ENCODE data around the gene COCH. TPM values are rescaled to one million over a fixed set of nuclear protein-coding genes. Genes with fewer than 3 reads are reported as not detected.
"Not testable (repeated sequence)": the region's sequence is repeated elsewhere in the genome, so short reads cannot be mapped to it uniquely, and the experiment has no call there.

The COCH gene
- total RNA-seq, 1 donor from 2014 or later = 16.9 TPM

GRCh38 chr14:30928462-30928861, 54.1 kb downstream of the COCH start:
- peaks cover 5% of the 10 kb centered on the region for H3K4me1 Mint-ChIP-seq
- no peak overlapping the region for H3K4me3 Mint-ChIP-seq
- no peak overlapping the region for H3K27ac Mint-ChIP-seq (ENCODE audit: unreplicated experiment)
- no peak for TF ChIP-seq CTCF (conservative IDR thresholded peaks at IDR 0.05)
- no peaks in the 10 kb centered on the region for H3K27me3 Mint-ChIP-seq (ENCODE audit: low read depth)
- no peak for DNase-seq (ENCODE audit: low read depth, low spot score)
- H3K9me3 Mint-ChIP-seq = no peaks in the 10 kb centered on the region
- H3K36me3 Mint-ChIP-seq (ENCODE audit: low read depth) = no peaks in the 10 kb centered on the region

GRCh38 chr14:30933937-30934336, 59.6 kb downstream of the COCH start:
- H3K4me3 Mint-ChIP-seq; H3K27ac Mint-ChIP-seq (ENCODE audit: unreplicated experiment); H3K9me3 Mint-ChIP-seq; H3K4me1 Mint-ChIP-seq; H3K36me3 Mint-ChIP-seq (ENCODE audit: low read depth); H3K27me3 Mint-ChIP-seq (ENCODE audit: low read depth); DNase-seq (ENCODE audit: low read depth, low spot score): not testable (repeated sequence)

- peaks cover 9% of the 10 kb centered on the region for H3K36me3 Mint-ChIP-seq (ENCODE audit: low read depth)
- H3K4me3 Mint-ChIP-seq = no peak overlapping the region
- H3K27ac Mint-ChIP-seq (ENCODE audit: unreplicated experiment) = no peak overlapping the region
- DNase-seq (ENCODE audit: low read depth, low spot score) = no peak
- H3K9me3 Mint-ChIP-seq = no peaks in the 10 kb centered on the region
- H3K4me1 Mint-ChIP-seq = no peaks in the 10 kb centered on the region
- no peak for TF ChIP-seq CTCF (conservative IDR thresholded peaks at IDR 0.05)
- no peaks in the 10 kb centered on the region for H3K27me3 Mint-ChIP-seq (ENCODE audit: low read depth)
Measured at GRCh38 chr14:30935445-30935844, 61.1 kb downstream of the COCH start.

- TF ChIP-seq CTCF (conservative IDR thresholded peaks at IDR 0.05) = no peak
- no peaks in the 10 kb centered on the region for H3K9me3 Mint-ChIP-seq
- no peak for DNase-seq (ENCODE audit: low read depth, low spot score)
- no peaks in the 10 kb centered on the region for H3K27me3 Mint-ChIP-seq (ENCODE audit: low read depth)
- H3K4me1 Mint-ChIP-seq = peaks cover 5% of the 10 kb centered on the region
- no peak overlapping the region for H3K27ac Mint-ChIP-seq (ENCODE audit: unreplicated experiment)
- H3K36me3 Mint-ChIP-seq (ENCODE audit: low read depth) = peaks cover 20% of the 10 kb centered on the region
- H3K4me3 Mint-ChIP-seq = no peak overlapping the region
Measured at GRCh38 chr14:30938617-30939016, 64.3 kb downstream of the COCH start.

Other genes starting within 250 kb of the COCH start
- gene AP4S1, start 151.1 kb downstream of the COCH start, total RNA-seq = 8.0 and 8.6 TPM in 2 replicates
- 37.8 and 38.3 TPM in 2 replicates for gene STRN3, start 151.8 kb downstream of the COCH start, total RNA-seq